GM12878 (cell line): ENCODE measurements around the gene SPN. TPM values are rescaled to one million over a fixed set of nuclear protein-coding genes. Genes with fewer than 3 reads are reported as not detected.

Source experiments
- BCL11A ChIP-seq: IDR thresholded peaks from 2 replicates; pipeline ENCODE4 v1.6.1; 2011; ENCODE audit warnings: low read depth, low read length
- CREM ChIP-seq: IDR thresholded peaks from 2 replicates; pipeline ENCODE4 v1.6.1; 2014; ENCODE audit warnings: antibody characterized with exemption, low read depth
- FOXK2 ChIP-seq: fragments of 450-650 bp; IDR thresholded peaks from 2 replicates; pipeline ENCODE4 v1.6.1; 2017; ENCODE audit warnings: mild to moderate bottlenecking, moderate library complexity
- MEF2A ChIP-seq: IDR thresholded peaks from 2 replicates; pipeline ENCODE4 v1.6.1; 2011; ENCODE audit warnings: low read depth, mild to moderate bottlenecking, low read length, moderate library complexity; ENCODE audit not compliant: insufficient read depth
- SMC3 ChIP-seq: IDR thresholded peaks from 2 replicates; pipeline ENCODE4 v1.6.1; 2011; ENCODE audit warnings: low read length, improper control_type of control experiment, borderline replicate concordance
- SUZ12 ChIP-seq: fragments of 200-600 bp; sonication (generic); IDR thresholded peaks from one replicate; pipeline ENCODE4 v1.6.1; 2018; ENCODE audit warnings: antibody characterized with exemption, mild to moderate bottlenecking; ENCODE audit not compliant: unreplicated experiment
- ZNF384 ChIP-seq: IDR thresholded peaks from 2 replicates; pipeline ENCODE4 v1.6.1; 2012; ENCODE audit warnings: low read depth, mild to moderate bottlenecking, low read length, improper control_type of control experiment, borderline replicate concordance
- polyA plus RNA-seq, 11 experiments: library from polyadenylated mRNA; depleted of rRNA in 4 of 11; unstranded in 6 of 11; stranded (reverse) in 5 of 11; fragments of >200 nt; fragmentation: Nextera tagmentation in 4 of 11; fragmentation: Illumina TruSeq in 1 of 11; extraction: Ambion mirVana in 4 of 11; extraction: Trizol in 1 of 11; gene quantifications; 1 replicate in 1 of 11; 2 replicates in 10 of 11; pipeline versions ENCODE4 v1.2.1 to v1.2.3, GENCODE V29; 2011 to 2016; ENCODE audit warnings: inconsistent platforms in 2 of 11, missing spikeins in 2 of 11, low read depth in 1 of 11
- total RNA-seq, 4 experiments: library from RNA; depleted of rRNA in 3 of 4; stranded (reverse); fragments of >200 nt in 3 of 4; fragmentation: Illumina TruSeq in 1 of 4; extraction: Trizol in 1 of 4; gene quantifications; 2 replicates each; pipeline versions ENCODE4 v1.2.1 to v1.2.3, GENCODE V29; 2013 to 2021
- TF ChIP-seq, protein P1 (sequence below): fragments of 450-650 bp; IDR thresholded peaks from 2 replicates; pipeline ENCODE4 v1.6.1; 2017; ENCODE audit warnings: mild to moderate bottlenecking
- TF ChIP-seq, protein P2 (sequence below): fragments of 150-350 bp; IDR thresholded peaks from 2 replicates; pipeline ENCODE4 v1.6.1; 2016; ENCODE audit warnings: low read depth, low read length
- TF ChIP-seq, protein P3 (sequence below), 3 experiments: IDR thresholded peaks in 2 of 3; conservative IDR thresholded peaks in 1 of 3; 2 replicates each; pipeline ENCODE4 v1.5.1; 2011; ENCODE audit warnings: low read depth in 3 of 3, low read length in 3 of 3, mild to moderate bottlenecking in 3 of 3, control low read depth in 2 of 3, moderate library complexity in 2 of 3, inconsistent platforms in 1 of 3, mixed read lengths in 1 of 3; ENCODE audit not compliant: control insufficient read depth in 2 of 3, insufficient read depth in 1 of 3; ENCODE audit errors: extremely low read depth in 1 of 3
- TF ChIP-seq, protein P4 (sequence below): fragments of 450-650 bp; IDR thresholded peaks from 2 replicates; pipeline ENCODE4 v1.6.1; 2016; ENCODE audit warnings: mild to moderate bottlenecking
- TF ChIP-seq, protein P5 (sequence below): IDR thresholded peaks from 2 replicates; pipeline ENCODE4 v1.6.1; 2012; ENCODE audit warnings: improper control_type of control experiment, low read depth, low read length; ENCODE audit not compliant: insufficient replicate concordance

SPN gene
- total and polyA plus RNA-seq, 10 of the 15 experiments (the other 5 are each of a cell fraction or from before 2014, with no cell fraction given), result 16.2 to 173 (median 92.7) TPM

DNA sequence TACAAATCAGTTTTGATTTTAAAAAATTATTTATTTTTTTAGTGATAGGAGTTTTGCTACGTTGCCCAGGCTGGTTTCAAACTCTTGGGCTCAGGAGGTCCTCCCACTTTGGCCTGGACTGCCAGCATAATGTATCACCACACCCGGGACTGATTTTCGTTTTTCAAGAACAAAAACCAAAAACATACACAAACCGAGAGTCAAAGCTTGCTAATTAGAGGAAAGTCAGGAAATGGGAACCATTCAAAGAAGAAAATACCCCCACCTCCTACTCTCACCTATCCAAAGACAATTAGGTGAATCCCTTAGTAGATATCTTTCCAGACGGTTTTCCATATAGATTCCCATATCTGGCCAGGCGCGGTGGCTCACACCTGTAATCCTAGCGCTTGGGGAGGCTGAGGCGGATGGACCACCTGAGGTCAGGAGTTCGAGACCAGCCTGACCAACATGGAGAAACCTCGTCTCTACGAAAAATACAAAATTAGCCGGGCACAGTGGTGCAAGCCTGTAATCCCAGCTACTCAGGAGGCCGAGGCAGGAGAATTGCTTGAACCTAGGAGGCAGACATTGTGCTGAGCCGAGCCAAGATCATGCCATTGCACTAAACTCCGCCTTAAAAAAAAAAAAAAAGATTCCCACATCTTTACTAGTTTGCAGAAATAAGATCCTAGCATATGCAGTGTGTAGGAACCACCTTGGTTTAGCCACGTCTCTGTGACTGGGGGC, 883 bp upstream of the SPN start (continued):
- TF ChIP-seq, protein P1, sequence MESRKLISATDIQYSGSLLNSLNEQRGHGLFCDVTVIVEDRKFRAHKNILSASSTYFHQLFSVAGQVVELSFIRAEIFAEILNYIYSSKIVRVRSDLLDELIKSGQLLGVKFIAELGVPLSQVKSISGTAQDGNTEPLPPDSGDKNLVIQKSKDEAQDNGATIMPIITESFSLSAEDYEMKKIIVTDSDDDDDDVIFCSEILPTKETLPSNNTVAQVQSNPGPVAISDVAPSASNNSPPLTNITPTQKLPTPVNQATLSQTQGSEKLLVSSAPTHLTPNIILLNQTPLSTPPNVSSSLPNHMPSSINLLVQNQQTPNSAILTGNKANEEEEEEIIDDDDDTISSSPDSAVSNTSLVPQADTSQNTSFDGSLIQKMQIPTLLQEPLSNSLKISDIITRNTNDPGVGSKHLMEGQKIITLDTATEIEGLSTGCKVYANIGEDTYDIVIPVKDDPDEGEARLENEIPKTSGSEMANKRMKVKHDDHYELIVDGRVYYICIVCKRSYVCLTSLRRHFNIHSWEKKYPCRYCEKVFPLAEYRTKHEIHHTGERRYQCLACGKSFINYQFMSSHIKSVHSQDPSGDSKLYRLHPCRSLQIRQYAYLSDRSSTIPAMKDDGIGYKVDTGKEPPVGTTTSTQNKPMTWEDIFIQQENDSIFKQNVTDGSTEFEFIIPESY, result no peak
- peak; percentile 53; the same call in 1 of the 2 replicates for TF ChIP-seq ZNF384
- no peak for TF ChIP-seq SUZ12
- TF ChIP-seq, protein P2, sequence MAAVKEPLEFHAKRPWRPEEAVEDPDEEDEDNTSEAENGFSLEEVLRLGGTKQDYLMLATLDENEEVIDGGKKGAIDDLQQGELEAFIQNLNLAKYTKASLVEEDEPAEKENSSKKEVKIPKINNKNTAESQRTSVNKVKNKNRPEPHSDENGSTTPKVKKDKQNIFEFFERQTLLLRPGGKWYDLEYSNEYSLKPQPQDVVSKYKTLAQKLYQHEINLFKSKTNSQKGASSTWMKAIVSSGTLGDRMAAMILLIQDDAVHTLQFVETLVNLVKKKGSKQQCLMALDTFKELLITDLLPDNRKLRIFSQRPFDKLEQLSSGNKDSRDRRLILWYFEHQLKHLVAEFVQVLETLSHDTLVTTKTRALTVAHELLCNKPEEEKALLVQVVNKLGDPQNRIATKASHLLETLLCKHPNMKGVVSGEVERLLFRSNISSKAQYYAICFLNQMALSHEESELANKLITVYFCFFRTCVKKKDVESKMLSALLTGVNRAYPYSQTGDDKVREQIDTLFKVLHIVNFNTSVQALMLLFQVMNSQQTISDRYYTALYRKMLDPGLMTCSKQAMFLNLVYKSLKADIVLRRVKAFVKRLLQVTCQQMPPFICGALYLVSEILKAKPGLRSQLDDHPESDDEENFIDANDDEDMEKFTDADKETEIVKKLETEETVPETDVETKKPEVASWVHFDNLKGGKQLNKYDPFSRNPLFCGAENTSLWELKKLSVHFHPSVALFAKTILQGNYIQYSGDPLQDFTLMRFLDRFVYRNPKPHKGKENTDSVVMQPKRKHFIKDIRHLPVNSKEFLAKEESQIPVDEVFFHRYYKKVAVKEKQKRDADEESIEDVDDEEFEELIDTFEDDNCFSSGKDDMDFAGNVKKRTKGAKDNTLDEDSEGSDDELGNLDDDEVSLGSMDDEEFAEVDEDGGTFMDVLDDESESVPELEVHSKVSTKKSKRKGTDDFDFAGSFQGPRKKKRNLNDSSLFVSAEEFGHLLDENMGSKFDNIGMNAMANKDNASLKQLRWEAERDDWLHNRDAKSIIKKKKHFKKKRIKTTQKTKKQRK, result no peak
- TF ChIP-seq, protein P3, sequence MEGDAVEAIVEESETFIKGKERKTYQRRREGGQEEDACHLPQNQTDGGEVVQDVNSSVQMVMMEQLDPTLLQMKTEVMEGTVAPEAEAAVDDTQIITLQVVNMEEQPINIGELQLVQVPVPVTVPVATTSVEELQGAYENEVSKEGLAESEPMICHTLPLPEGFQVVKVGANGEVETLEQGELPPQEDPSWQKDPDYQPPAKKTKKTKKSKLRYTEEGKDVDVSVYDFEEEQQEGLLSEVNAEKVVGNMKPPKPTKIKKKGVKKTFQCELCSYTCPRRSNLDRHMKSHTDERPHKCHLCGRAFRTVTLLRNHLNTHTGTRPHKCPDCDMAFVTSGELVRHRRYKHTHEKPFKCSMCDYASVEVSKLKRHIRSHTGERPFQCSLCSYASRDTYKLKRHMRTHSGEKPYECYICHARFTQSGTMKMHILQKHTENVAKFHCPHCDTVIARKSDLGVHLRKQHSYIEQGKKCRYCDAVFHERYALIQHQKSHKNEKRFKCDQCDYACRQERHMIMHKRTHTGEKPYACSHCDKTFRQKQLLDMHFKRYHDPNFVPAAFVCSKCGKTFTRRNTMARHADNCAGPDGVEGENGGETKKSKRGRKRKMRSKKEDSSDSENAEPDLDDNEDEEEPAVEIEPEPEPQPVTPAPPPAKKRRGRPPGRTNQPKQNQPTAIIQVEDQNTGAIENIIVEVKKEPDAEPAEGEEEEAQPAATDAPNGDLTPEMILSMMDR (IDR thresholded peaks at IDR 0.05 in 2 of 3, conservative IDR thresholded peaks at IDR 0.05 in 1 of 3; ENCODE audit: control insufficient read depth in 2 of 3, extremely low read depth in 1 of 3, insufficient read depth in 1 of 3, low read depth in 3 of 3, low read length in 3 of 3), result no peak
- TF ChIP-seq, protein P4, sequence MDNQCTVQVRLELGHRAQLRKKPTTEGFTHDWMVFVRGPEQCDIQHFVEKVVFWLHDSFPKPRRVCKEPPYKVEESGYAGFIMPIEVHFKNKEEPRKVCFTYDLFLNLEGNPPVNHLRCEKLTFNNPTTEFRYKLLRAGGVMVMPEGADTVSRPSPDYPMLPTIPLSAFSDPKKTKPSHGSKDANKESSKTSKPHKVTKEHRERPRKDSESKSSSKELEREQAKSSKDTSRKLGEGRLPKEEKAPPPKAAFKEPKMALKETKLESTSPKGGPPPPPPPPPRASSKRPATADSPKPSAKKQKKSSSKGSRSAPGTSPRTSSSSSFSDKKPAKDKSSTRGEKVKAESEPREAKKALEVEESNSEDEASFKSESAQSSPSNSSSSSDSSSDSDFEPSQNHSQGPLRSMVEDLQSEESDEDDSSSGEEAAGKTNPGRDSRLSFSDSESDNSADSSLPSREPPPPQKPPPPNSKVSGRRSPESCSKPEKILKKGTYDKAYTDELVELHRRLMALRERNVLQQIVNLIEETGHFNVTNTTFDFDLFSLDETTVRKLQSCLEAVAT, result peak; percentile 82; the same call in 1 of the 2 replicates
- TF ChIP-seq, protein P5, sequence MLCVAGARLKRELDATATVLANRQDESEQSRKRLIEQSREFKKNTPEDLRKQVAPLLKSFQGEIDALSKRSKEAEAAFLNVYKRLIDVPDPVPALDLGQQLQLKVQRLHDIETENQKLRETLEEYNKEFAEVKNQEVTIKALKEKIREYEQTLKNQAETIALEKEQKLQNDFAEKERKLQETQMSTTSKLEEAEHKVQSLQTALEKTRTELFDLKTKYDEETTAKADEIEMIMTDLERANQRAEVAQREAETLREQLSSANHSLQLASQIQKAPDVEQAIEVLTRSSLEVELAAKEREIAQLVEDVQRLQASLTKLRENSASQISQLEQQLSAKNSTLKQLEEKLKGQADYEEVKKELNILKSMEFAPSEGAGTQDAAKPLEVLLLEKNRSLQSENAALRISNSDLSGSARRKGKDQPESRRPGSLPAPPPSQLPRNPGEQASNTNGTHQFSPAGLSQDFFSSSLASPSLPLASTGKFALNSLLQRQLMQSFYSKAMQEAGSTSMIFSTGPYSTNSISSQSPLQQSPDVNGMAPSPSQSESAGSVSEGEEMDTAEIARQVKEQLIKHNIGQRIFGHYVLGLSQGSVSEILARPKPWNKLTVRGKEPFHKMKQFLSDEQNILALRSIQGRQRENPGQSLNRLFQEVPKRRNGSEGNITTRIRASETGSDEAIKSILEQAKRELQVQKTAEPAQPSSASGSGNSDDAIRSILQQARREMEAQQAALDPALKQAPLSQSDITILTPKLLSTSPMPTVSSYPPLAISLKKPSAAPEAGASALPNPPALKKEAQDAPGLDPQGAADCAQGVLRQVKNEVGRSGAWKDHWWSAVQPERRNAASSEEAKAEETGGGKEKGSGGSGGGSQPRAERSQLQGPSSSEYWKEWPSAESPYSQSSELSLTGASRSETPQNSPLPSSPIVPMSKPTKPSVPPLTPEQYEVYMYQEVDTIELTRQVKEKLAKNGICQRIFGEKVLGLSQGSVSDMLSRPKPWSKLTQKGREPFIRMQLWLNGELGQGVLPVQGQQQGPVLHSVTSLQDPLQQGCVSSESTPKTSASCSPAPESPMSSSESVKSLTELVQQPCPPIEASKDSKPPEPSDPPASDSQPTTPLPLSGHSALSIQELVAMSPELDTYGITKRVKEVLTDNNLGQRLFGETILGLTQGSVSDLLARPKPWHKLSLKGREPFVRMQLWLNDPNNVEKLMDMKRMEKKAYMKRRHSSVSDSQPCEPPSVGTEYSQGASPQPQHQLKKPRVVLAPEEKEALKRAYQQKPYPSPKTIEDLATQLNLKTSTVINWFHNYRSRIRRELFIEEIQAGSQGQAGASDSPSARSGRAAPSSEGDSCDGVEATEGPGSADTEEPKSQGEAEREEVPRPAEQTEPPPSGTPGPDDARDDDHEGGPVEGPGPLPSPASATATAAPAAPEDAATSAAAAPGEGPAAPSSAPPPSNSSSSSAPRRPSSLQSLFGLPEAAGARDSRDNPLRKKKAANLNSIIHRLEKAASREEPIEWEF, result no peak
- no peak for TF ChIP-seq SMC3
- no peak for TF ChIP-seq FOXK2
- 0 out of 2 replicates have a peak, but pooled peaks have one; percentile 1 for TF ChIP-seq CREM
- TF ChIP-seq MEF2A, result no peak
- TF ChIP-seq BCL11A, result peak; percentile 73; the same call in 1 of the 2 replicates
